ENCODE data around the gene ADGRG3. TPM values are rescaled to one million over a fixed set of nuclear protein-coding genes. Genes with fewer than 3 reads are reported as not detected.
A peak's percentile ranks its signal among the peaks of the same experiment; 100 is the strongest.

Gene ADGRG3
- total and polyA plus RNA-seq, 2 of the 13 experiments (the other 11 are each of a cell fraction or from before 2014, with no cell fraction given): 2.7 to 11.8 TPM

- TF ChIP-seq, protein P1, sequence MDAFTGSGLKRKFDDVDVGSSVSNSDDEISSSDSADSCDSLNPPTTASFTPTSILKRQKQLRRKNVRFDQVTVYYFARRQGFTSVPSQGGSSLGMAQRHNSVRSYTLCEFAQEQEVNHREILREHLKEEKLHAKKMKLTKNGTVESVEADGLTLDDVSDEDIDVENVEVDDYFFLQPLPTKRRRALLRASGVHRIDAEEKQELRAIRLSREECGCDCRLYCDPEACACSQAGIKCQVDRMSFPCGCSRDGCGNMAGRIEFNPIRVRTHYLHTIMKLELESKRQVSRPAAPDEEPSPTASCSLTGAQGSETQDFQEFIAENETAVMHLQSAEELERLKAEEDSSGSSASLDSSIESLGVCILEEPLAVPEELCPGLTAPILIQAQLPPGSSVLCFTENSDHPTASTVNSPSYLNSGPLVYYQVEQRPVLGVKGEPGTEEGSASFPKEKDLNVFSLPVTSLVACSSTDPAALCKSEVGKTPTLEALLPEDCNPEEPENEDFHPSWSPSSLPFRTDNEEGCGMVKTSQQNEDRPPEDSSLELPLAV (CRISPR knock-in tag; conservative IDR thresholded peaks at IDR 0.05; ENCODE audit: low read depth): no peak
- TF ChIP-seq RXRB (CRISPR knock-in tag; IDR thresholded peaks at IDR 0.05; ENCODE audit: borderline replicate concordance) (peak; percentile 86), SRSF9 (IDR thresholded peaks at IDR 0.05; ENCODE audit: borderline replicate concordance, insufficient read depth, low read depth, low read length, poor library complexity, severe bottlenecking) (no peak), AHDC1 (CRISPR knock-in tag; IDR thresholded peaks at IDR 0.05; ENCODE audit: borderline replicate concordance) (no peak), ZSCAN9 (CRISPR knock-in tag; IDR thresholded peaks at IDR 0.05; ENCODE audit: borderline replicate concordance) (0 out of 2 replicates have a peak, but pooled peaks have one; percentile 70), PHB2 (IDR thresholded peaks at IDR 0.05; ENCODE audit: partially characterized antibody) (no peak), ZMYM3 (CRISPR knock-in tag; IDR thresholded peaks at IDR 0.05) (peak; percentile 67; the same call in 1 of the 2 replicates), ZSCAN25 (CRISPR knock-in tag; IDR thresholded peaks at IDR 0.05) (peak; percentile 73), GABPA (IDR thresholded peaks at IDR 0.05; ENCODE audit: low read depth, low read length) (no peak), GABPA (CRISPR knock-in tag; IDR thresholded peaks at IDR 0.05; ENCODE audit: low read depth) (peak; percentile 20; the same call in 1 of the 2 replicates), ZNF552 (CRISPR knock-in tag; IDR thresholded peaks at IDR 0.05; ENCODE audit: borderline replicate concordance) (no peak), FOSL2 (CRISPR knock-in tag; IDR thresholded peaks at IDR 0.05) (peak; percentile 66), NR2F1 (CRISPR knock-in tag; IDR thresholded peaks at IDR 0.05) (no peak), SMYD3 (CRISPR knock-in tag; IDR thresholded peaks at IDR 0.05) (no peak), REL (CRISPR knock-in tag; conservative IDR thresholded peaks at IDR 0.05) (no peak), ZNF775 (CRISPR knock-in tag; IDR thresholded peaks at IDR 0.05; ENCODE audit: borderline replicate concordance) (no peak), SP2 (CRISPR knock-in tag; IDR thresholded peaks at IDR 0.05) (no peak)
- TF ChIP-seq, protein P2, sequence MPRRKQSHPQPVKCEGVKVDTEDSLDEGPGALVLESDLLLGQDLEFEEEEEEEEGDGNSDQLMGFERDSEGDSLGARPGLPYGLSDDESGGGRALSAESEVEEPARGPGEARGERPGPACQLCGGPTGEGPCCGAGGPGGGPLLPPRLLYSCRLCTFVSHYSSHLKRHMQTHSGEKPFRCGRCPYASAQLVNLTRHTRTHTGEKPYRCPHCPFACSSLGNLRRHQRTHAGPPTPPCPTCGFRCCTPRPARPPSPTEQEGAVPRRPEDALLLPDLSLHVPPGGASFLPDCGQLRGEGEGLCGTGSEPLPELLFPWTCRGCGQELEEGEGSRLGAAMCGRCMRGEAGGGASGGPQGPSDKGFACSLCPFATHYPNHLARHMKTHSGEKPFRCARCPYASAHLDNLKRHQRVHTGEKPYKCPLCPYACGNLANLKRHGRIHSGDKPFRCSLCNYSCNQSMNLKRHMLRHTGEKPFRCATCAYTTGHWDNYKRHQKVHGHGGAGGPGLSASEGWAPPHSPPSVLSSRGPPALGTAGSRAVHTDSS (CRISPR knock-in tag; conservative IDR thresholded peaks at IDR 0.05): 0 out of 2 replicates have a peak, but pooled peaks have one; percentile 75
- TF ChIP-seq, protein P3, sequence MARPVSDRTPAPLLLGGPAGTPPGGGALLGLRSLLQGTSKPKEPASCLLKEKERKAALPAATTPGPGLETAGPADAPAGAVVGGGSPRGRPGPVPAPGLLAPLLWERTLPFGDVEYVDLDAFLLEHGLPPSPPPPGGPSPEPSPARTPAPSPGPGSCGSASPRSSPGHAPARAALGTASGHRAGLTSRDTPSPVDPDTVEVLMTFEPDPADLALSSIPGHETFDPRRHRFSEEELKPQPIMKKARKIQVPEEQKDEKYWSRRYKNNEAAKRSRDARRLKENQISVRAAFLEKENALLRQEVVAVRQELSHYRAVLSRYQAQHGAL (CRISPR knock-in tag; IDR thresholded peaks at IDR 0.05; ENCODE audit: not compliant biosample characterization): no peak
Observed at GRCh38 chr16:57648581-57649442, 19.3 kb upstream of the ADGRG3 start (continued).

Data from HepG2 (cell line).